Gastroesophageal sphincter (tissue), 3 donors: ENCODE measurements around the gene HERC4.

Experiments
- CTCF ChIP-seq, 4 experiments: fragments of 200-600 bp in 2 of 4; fragments of 450-650 bp in 2 of 4; sonication (generic) in 1 of 4; IDR thresholded peaks; one replicate each; pipeline ENCODE4 v1.5.1; 2017 to 2019; ENCODE audit warnings: antibody characterized with exemption in 4 of 4, mild to moderate bottlenecking in 2 of 4, moderate library complexity in 2 of 4
- EP300 ChIP-seq: sonication (generic); formaldehyde crosslinking; IDR thresholded peaks from one replicate; pipeline ENCODE4 v1.6.1; 2017; ENCODE audit warnings: antibody characterized with exemption, mild to moderate bottlenecking
- POLR2A ChIP-seq, 2 donors: fragments of 450-650 bp; IDR thresholded peaks; one replicate each; pipeline ENCODE4 v1.6.1; 2017; ENCODE audit warnings: antibody characterized with exemption in 2 of 2, mild to moderate bottlenecking in 2 of 2, moderate library complexity in 1 of 2
- POLR2AphosphoS5 ChIP-seq: sonication (generic); formaldehyde crosslinking; IDR thresholded peaks from one replicate; pipeline ENCODE4 v1.6.1; 2017; ENCODE audit warnings: antibody characterized with exemption

GRCh38 chr10:68083953-68084352 lies 8.9 kb upstream of the HERC4 start:
- TF ChIP-seq CTCF (IDR thresholded peaks at IDR 0.05) (no peak), POLR2A (IDR thresholded peaks at IDR 0.05) (no peak), EP300 (no peak), POLR2AphosphoS5 (no peak)
